H1 (cell line): ENCODE measurements around the gene PRDM2. TPM values are rescaled to one million over a fixed set of nuclear protein-coding genes. Genes with fewer than 3 reads are reported as not detected.

Experiments
- CHD1 ChIP-seq: IDR thresholded peaks from 2 replicates; pipeline ENCODE4 v1.6.1; 2012; ENCODE audit warnings: low read depth, low read length, improper control_type of control experiment
- RAD21 ChIP-seq, 2 experiments: IDR thresholded peaks in 1 of 2; conservative IDR thresholded peaks in 1 of 2; 2 replicates each; pipeline ENCODE4 v1.6.1; 2011; ENCODE audit warnings: low read depth in 2 of 2, low read length in 2 of 2, improper control_type of control experiment in 1 of 2, inconsistent platforms in 1 of 2, mild to moderate bottlenecking in 1 of 2, moderate library complexity in 1 of 2
- SP4 ChIP-seq: IDR thresholded peaks from 2 replicates; pipeline ENCODE4 v1.6.1; 2012; ENCODE audit warnings: low read length, inconsistent platforms
- polyA plus RNA-seq, 7 experiments: library from polyadenylated mRNA; depleted of rRNA in 3 of 7; stranded (reverse) in 5 of 7; unstranded in 2 of 7; fragments of >200 nt in 5 of 7; fragments of 200-250 nt in 2 of 7; gene quantifications; 1 replicate in 5 of 7; 2 replicates in 1 of 7; 4 replicates in 1 of 7; pipeline versions ENCODE4 v1.2.1 to v1.2.3, GENCODE V29; 2011 to 2013; ENCODE audit warnings: missing spikeins in 2 of 7, mixed read lengths in 2 of 7
- total RNA-seq: library from RNA; stranded (reverse); fragmentation: NEBNext Ultra II Directional; extraction: Animal tissue kit (Norgen Biotek cat#: 25700); gene quantifications from 2 replicates; pipeline ENCODE4 v1.2.1, GENCODE V29; 2021

The PRDM2 gene
- total and polyA plus RNA-seq, 2 of the 8 experiments (the other 6 are each of a cell fraction or from before 2014, with no cell fraction given), result 5.8 to 21.2 TPM

DNA sequence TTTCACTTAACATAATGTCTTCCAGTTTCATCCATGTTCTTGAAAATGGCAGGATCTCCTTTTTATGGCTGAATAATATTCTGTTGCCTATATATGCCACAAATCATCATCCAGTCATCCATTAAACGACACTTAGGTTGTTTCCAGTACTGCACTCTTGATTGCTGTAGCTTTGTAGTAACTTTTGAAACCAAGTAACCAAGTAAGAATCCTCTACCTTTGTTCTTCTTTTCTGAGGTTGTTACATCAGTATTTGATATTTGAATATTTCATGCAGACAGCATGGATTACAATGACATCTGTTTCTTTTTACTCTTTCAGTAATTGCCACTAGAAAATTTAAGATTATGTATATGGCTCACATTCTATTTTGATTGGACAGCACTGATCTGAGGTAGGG, 22.1 kb upstream of the PRDM2 start (continued):
- no peak for TF ChIP-seq CHD1
- TF ChIP-seq RAD21 (IDR thresholded peaks at IDR 0.05 in 1 of 2, conservative IDR thresholded peaks at IDR 0.05 in 1 of 2; ENCODE audit: low read depth in 2 of 2, low read length in 2 of 2), result no peak
- TF ChIP-seq SP4, result no peak
